ENCODE measurements around the gene POLR2F. TPM values are rescaled to one million over a fixed set of nuclear protein-coding genes. Genes with fewer than 3 reads are reported as not detected.
"Not testable (repeated sequence)": the region's sequence is repeated elsewhere in the genome, so short reads cannot be mapped to it uniquely, and the experiment has no call there.

The POLR2F gene
- total RNA-seq, 1 donor from 2014 or later: 46.6 TPM

- DNase-seq: no peak
These were observed 27.7 kb upstream of the POLR2F start for GRCh38 chr22:37925767-37926166.

- no peak for DNase-seq
These were observed 27.1 kb upstream of the POLR2F start for GRCh38 chr22:37926358-37926757.

GRCh38 chr22:37926771-37927636 is 26.5 kb upstream of the POLR2F start:
- no peak for DNase-seq

- no peak for DNase-seq
These were observed 25.9 kb upstream of the POLR2F start for GRCh38 chr22:37927637-37927936.

- DNase-seq: no peak
These were observed 24.1 kb upstream of the POLR2F start for GRCh38 chr22:37929390-37929789.

GRCh38 chr22:37930270-37930951 is 23.1 kb upstream of the POLR2F start:
- DNase-seq: peak; percentile 61

- DNase-seq: peak; percentile 35
These were observed 22.5 kb upstream of the POLR2F start for GRCh38 chr22:37930952-37931440.

GRCh38 chr22:37931893-37932389 is 21.6 kb upstream of the POLR2F start:
- DNase-seq: no peak

GRCh38 chr22:37932401-37932800 is 21.1 kb upstream of the POLR2F start:
- DNase-seq: no peak

GRCh38 chr22:37932821-37933578 is 20.5 kb upstream of the POLR2F start:
- DNase-seq: no peak

- DNase-seq: peak; percentile 94
These were observed 19.7 kb upstream of the POLR2F start for GRCh38 chr22:37933711-37934376.

- DNase-seq: peak; percentile 60
These were observed 12.7 kb upstream of the POLR2F start for GRCh38 chr22:37940698-37941376.

- DNase-seq: no peak
These were observed 11.4 kb upstream of the POLR2F start for GRCh38 chr22:37942133-37942532.

- DNase-seq: no peak
These were observed 10.2 kb upstream of the POLR2F start for GRCh38 chr22:37943136-37943824.

- DNase-seq: no peak
These were observed 9.7 kb upstream of the POLR2F start for GRCh38 chr22:37943825-37944198.

GRCh38 chr22:37944423-37944822 is 9.1 kb upstream of the POLR2F start:
- DNase-seq: not testable (repeated sequence)

GRCh38 chr22:37947142-37947795 is 6.2 kb upstream of the POLR2F start:
- DNase-seq: not testable (repeated sequence)

- peak; percentile 23 for DNase-seq
These were observed 2.2 kb upstream of the POLR2F start for GRCh38 chr22:37951305-37951704.

GRCh38 chr22:37952629-37953028 is 870 bp upstream of the POLR2F start:
- DNase-seq: not testable (repeated sequence)

- no peak for DNase-seq
These were observed 450 bp upstream of the POLR2F start for GRCh38 chr22:37953062-37953436.

- DNase-seq: no peak
These were observed 1.2 kb downstream of the POLR2F start for GRCh38 chr22:37954686-37955085.
